ENCODE measurements around the gene MEIS1.
A peak's percentile ranks its signal among the peaks of the same experiment; 100 is the strongest.

GRCh38 chr2:66428986-66429612 is 5.8 kb upstream of the MEIS1 start:
- TF ChIP-seq, protein P1, sequence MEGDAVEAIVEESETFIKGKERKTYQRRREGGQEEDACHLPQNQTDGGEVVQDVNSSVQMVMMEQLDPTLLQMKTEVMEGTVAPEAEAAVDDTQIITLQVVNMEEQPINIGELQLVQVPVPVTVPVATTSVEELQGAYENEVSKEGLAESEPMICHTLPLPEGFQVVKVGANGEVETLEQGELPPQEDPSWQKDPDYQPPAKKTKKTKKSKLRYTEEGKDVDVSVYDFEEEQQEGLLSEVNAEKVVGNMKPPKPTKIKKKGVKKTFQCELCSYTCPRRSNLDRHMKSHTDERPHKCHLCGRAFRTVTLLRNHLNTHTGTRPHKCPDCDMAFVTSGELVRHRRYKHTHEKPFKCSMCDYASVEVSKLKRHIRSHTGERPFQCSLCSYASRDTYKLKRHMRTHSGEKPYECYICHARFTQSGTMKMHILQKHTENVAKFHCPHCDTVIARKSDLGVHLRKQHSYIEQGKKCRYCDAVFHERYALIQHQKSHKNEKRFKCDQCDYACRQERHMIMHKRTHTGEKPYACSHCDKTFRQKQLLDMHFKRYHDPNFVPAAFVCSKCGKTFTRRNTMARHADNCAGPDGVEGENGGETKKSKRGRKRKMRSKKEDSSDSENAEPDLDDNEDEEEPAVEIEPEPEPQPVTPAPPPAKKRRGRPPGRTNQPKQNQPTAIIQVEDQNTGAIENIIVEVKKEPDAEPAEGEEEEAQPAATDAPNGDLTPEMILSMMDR (IDR thresholded peaks at IDR 0.05; ENCODE audit: insufficient read depth, low read depth, low read length): peak; percentile 94
- TF ChIP-seq EZH2 (IDR thresholded peaks at IDR 0.05; ENCODE audit: insufficient read depth, low read length): no peak

All from astrocyte (in vitro differentiated cells and primary cell).